GM19395 (cell line): ENCODE data around the gene ABHD3.
"Not testable (repeated sequence)": the region's sequence is repeated elsewhere in the genome, so short reads cannot be mapped to it uniquely, and the experiment has no call there.

Experiments
- ATAC-seq: cut with Tn5 transposase; IDR thresholded peaks from one replicate; pipeline ENCODE4 v1.9.1; 2021; ENCODE audit warnings: mild to moderate bottlenecking, moderate library complexity; ENCODE audit not compliant: unreplicated experiment

ABHD3 gene

DNA sequence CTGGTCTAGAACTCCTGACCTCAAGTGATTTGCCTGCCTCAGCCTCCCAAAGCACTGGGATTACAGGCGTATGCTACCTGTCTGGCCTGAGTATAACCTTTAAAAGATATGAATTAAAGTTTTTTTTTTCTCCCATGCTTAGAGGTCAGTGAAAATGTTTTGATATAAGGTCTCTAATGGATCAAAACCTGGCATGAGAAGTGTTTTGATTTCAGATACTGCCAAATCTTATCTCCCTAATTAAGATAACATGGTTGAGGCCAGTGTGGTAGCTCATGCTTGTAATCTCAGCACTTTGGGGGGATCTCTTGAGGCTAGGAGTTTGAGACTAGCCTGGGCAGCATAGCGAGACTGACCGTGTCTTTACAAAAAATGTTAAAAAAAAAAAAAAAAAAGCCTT is 51.2 kb downstream of the ABHD3 start:
- ATAC-seq = no peak

DNA sequence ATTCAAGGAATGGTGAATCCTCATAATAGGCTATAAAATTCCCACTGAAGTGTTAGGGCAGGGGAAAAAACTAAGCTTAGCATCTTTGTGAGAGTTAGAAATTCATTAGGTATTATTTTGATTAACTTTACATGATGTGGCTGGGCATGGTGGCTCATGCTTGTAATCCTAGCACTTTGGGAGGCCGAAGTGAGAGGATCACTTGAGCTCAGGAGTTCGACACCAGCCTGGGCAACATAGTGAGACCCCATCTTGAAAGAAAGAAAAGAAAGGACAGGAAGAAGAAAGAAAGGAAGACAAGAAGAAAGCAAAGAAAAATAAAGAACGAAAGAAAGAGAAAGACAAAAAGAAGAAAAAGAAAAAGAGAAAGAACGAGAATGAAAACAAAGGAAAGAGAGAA is 52.5 kb downstream of the ABHD3 start:
- ATAC-seq = no peak

- no peak for ATAC-seq
Measured at GRCh38 chr18:21650311-21650710, 54.3 kb downstream of the ABHD3 start.

GRCh38 chr18:21640375-21640774 is 64.2 kb downstream of the ABHD3 start:
- ATAC-seq = not testable (repeated sequence)

- ATAC-seq = no peak
Measured at GRCh38 chr18:21638822-21639221, 65.8 kb downstream of the ABHD3 start.

DNA sequence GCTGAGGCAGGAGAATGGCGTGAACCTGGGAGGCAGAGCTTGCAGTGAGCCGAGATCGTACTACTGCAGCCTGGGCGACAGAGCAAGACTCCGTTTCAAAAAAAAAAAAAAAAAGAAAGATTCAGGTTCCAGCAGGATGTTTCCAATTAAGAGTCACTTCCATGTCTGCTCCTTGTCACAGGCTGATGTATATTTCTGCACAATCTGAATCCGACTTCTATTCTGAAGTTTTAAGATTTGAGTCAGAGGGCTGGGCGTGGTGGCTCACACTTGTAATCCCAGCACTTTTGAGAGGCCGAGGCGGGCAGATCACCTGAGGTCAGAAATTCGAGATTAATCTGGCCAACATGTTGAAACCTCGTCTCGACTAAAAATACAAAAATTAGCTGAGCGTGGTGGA is 67.8 kb downstream of the ABHD3 start:
- no peak for ATAC-seq

DNA sequence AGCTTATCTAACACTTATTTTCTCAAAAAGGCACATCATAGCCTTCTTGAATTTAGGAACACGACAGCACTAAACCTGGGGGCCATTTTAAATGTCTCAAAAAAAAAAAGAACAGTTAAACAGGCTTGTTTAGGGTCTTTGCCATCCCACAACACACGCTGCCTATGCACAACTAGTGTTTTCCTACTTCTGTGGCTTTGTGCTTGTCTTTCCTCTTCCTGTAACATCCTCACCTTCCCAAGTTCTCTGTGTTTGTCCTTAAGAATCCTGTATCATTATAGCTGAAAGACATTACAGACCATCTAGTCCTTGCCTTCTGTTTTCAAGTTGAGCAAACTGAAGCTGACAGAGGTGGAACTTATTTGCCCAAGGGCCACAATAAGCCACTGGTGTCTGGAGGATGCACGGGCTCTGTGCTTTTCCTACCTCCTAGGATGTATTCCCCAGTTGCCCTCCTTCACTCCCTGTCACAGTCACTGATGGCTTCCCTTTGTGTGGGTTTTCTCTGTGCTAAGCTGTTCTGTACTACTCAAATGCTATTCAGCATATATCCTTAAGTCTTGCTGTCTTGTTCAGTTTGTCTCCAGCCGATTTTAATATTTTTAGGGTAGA is 69.9 kb downstream of the ABHD3 start:
- ATAC-seq = no peak

DNA sequence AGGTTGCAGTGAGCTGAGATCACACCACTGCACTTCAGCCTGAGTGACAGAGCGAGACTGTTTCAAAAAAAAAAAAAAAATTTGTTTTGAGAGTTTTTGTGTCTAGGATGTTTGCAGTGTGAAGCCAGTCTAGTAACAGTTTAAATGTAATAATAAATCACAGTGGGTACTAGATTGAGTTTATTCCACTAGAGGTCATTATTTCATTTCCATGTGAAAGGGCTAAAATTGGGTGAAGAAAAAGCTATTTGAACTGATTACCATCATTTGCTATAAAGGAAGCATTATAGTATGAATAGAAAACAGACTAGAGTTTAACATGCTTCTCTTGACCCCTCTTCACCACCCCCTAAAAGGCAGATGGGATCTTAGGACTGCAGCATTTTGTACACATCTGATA is 72.2 kb downstream of the ABHD3 start:
- no peak for ATAC-seq

GRCh38 chr18:21629089-21629832 is 75.3 kb downstream of the ABHD3 start:
- peak; percentile 98 for ATAC-seq

GRCh38 chr18:21621640-21622039 is 82.9 kb downstream of the ABHD3 start:
- ATAC-seq = not testable (repeated sequence)

DNA sequence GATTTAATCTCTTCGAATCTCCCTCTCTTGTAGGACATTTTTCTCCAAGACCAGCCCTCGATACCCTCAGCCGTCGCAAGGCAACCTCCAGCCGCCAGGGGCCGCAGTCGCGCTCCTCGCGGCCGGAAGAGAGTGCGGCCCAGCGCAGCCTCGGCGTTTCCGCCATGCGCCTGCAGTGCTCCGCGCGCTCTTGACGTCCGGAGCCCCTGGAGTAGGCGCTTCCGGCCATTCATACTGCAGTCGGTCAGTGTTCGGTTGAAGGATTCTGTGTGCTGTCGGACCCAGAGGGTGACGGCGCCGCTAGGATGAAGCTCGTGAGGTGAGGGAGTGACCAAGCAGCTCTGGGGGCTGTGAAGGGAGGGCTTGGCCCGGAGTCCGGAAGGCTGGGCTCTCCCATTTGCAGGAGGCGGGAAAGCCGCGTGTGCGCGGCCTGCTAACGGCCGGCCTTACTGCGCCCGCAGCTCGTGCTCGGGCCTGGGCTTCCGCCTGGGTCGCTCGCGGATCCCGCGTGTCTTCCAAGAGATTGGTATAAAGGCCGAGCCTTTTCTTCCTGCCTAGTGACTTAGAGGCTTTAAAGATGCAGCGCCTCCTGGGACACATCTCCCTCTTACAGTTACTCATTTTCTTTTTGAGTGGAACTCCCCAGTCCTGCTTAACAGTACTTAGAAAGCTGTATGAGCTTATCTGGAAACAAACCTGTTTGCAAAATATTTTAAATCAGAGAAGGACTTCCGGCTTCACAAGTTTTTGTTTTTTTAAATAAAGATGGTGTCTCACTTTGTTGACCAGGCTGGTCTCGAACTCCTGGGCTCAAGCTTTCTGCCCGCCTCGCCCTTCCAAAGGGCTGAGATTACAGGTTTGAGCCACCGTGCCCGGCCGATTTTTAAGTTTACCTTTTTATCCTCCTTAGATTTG is 92.2 kb downstream of the ABHD3 start, which contains the start of gene SNRPD1:
SNRPD1 (plus strand) TSS at position 190 of the 915 bp plus-strand sequence; CDS start at position 306, 116 bp downstream.
- ATAC-seq = peak; percentile 96

DNA sequence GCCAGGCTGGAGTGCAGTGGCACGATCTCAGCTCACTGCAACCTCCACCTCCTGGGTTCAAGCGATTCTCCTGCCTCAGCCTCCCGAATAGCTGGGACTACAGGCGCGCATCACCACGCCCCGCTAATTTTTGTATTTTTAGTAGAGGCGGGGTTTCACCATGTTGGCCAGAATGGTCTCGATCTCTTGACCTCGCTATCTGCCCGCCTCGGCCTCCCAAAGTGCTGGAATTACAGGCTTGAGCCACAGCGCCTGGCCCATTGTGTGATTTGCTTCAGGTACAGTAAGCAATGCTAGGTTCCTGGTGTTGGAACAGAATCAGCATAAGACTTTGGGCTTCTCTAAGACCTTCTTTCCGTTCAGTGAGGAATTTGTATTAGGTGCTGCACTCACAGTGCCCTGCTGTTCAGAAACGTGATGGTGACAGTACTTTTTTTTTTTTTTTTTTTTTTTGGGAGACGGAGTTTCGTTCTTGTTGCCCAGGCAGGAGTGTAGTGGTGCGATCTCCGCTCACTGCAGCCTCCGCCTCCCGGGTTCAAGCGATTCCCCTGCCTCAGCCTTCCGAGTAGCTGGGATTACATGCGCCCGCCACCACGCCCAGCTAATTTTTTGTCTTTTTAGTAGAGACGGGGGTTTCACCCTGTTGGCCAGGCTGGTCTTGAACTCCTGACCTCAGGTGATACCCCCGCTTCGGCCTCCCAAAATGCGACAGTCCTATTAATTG is 93.0 kb downstream of the ABHD3 start:
- ATAC-seq = peak; percentile 18

DNA sequence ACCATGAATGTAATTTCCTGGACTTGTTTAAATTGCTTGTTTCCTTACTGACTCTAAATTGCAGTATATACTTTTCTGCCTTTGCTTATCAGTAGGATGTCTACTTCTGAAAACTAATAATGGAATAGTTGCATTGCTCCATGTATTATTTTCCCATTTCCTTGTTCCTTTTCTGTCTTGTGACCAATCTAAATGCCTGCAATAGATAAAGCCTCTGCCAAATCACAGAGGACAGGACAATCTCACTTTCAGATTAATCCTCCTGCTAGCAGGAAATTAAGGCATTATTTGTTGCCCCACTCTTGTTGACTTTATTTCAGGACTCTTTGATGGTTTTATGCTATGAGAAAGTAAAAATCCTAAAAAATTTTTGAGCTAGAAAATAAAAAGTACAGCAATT is 99.4 kb downstream of the ABHD3 start:
- no peak for ATAC-seq

DNA sequence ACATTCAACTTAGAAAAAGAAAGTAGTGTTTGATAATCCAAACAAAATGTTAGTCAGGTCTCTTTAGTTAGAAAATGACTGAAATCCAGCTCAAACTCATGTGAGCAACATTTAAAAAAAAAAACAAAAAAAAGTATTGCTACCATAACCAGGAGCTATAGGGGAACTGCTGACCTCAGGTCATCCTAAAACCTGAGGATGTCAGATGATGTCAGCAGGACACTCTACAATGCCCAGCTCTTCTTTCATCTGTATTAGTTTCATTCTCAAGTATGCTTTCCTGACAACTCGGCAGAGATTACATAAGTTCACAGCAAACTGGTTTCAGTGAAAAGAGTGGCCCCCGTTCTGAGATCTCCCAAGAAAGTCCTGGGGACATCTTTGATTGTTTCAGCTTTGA is 99.9 kb downstream of the ABHD3 start:
- no peak for ATAC-seq

DNA sequence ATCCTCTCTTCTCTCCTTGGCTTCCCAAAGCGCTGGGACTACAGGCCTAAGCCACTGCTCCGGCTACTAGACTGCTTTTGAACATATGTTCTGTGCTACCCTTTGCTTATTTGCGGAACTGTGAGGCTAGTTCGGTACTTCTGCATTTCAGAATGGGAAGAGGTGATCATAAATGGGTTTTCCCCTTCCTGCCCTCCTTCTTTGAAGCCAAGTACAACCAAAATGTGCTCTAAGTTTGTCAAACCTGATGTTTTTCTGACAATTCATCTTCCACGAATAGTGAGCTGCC is 102.3 kb downstream of the ABHD3 start:
- ATAC-seq = no peak
